HepG2 (cell line): ENCODE results near the gene SSBP4. TPM values are rescaled to one million over a fixed set of nuclear protein-coding genes. Genes with fewer than 3 reads are reported as not detected.

Source experiments
- ADNP ChIP-seq: sonication (generic); formaldehyde crosslinking; IDR thresholded peaks from 2 replicates; pipeline ENCODE4 v1.4.0; 2020; ENCODE audit warnings: missing genetic modification reagents
- CBX1 ChIP-seq: IDR thresholded peaks from one replicate; pipeline ENCODE4 v1.6.1; 2016; ENCODE audit warnings: antibody characterized with exemption, low read depth
- CTCF ChIP-seq: sonication (generic); formaldehyde crosslinking; IDR thresholded peaks from 2 replicates; pipeline ENCODE4 v1.5.0; 2020; ENCODE audit warnings: mild to moderate bottlenecking, missing genetic modification reagents, moderate library complexity
- EEA1 ChIP-seq: sonication (generic); formaldehyde crosslinking; IDR thresholded peaks from 2 replicates; pipeline ENCODE4 v1.5.1; 2020; ENCODE audit warnings: mild to moderate bottlenecking, missing genetic modification reagents, borderline replicate concordance
- FOXP4 ChIP-seq: sonication (generic); formaldehyde crosslinking; IDR thresholded peaks from 2 replicates; pipeline ENCODE4 v1.4.0; 2020; ENCODE audit warnings: missing genetic modification reagents
- HIC2 ChIP-seq: sonication (generic); formaldehyde crosslinking; IDR thresholded peaks from 2 replicates; pipeline ENCODE4 v1.9.0; 2022; ENCODE audit warnings: low read depth, missing genetic modification reagents
- NFRKB ChIP-seq: fragments of 450-650 bp; IDR thresholded peaks from 2 replicates; pipeline ENCODE4 v1.6.1; 2017
- NR2C2 ChIP-seq: sonication (generic); formaldehyde crosslinking; IDR thresholded peaks from 2 replicates; pipeline ENCODE4 v1.4.0; 2020; ENCODE audit warnings: missing genetic modification reagents, mild to moderate bottlenecking, moderate library complexity, borderline replicate concordance
- SOX5 ChIP-seq: IDR thresholded peaks from 2 replicates; pipeline ENCODE4 v1.6.1; 2016; ENCODE audit warnings: borderline replicate concordance
- STAG1 ChIP-seq: sonication (generic); formaldehyde crosslinking; IDR thresholded peaks from 2 replicates; pipeline ENCODE4 v1.4.0; 2020; ENCODE audit warnings: missing genetic modification reagents
- TFE3 ChIP-seq: IDR thresholded peaks from 2 replicates; pipeline ENCODE4 v1.6.1; 2016
- TOPORS ChIP-seq: sonication (generic); formaldehyde crosslinking; IDR thresholded peaks from 2 replicates; pipeline ENCODE4 v1.8.0; 2023; ENCODE audit warnings: mild to moderate bottlenecking, missing genetic modification reagents
- TP53 ChIP-seq: sonication (generic); formaldehyde crosslinking; conservative IDR thresholded peaks from 2 replicates; pipeline ENCODE4 v1.4.0; 2020; ENCODE audit warnings: missing genetic modification reagents
- ZBTB43 ChIP-seq: sonication (generic); formaldehyde crosslinking; conservative IDR thresholded peaks from 2 replicates; pipeline ENCODE4 v1.4.0; 2020; ENCODE audit warnings: missing genetic modification reagents
- ZFP82 ChIP-seq: sonication (generic); formaldehyde crosslinking; IDR thresholded peaks from 2 replicates; pipeline ENCODE4 v1.5.1; 2020; ENCODE audit warnings: mild to moderate bottlenecking, missing genetic modification reagents, borderline replicate concordance
- ZNF382 ChIP-seq: sonication (generic); formaldehyde crosslinking; IDR thresholded peaks from 2 replicates; pipeline ENCODE4 v1.5.0; 2020; ENCODE audit warnings: missing genetic modification reagents, mild to moderate bottlenecking, borderline replicate concordance
- ZNF577 ChIP-seq: sonication (generic); formaldehyde crosslinking; IDR thresholded peaks from 2 replicates; pipeline ENCODE4 v1.4.0; 2020; ENCODE audit warnings: mild to moderate bottlenecking, low read depth, missing genetic modification reagents, borderline replicate concordance
- ZNF800 ChIP-seq: sonication (generic); formaldehyde crosslinking; IDR thresholded peaks from 2 replicates; pipeline ENCODE4 v1.4.0; 2020; ENCODE audit warnings: missing genetic modification reagents
- polyA plus RNA-seq, 8 experiments: library from polyadenylated mRNA; depleted of rRNA in 3 of 8; stranded (reverse) in 7 of 8; unstranded in 1 of 8; fragments of >200 nt; fragmentation: Illumina TruSeq in 4 of 8; extraction: Trizol in 4 of 8; gene quantifications; 2 replicates each; pipeline versions ENCODE4 v1.2.1 to v1.2.3, GENCODE V29; 2011 to 2016; ENCODE audit warnings: low read depth in 4 of 8, missing spikeins in 1 of 8, mixed read lengths in 1 of 8; ENCODE audit not compliant: insufficient read depth in 1 of 8
- total RNA-seq, 5 experiments: library from RNA; depleted of rRNA; stranded (reverse); fragments of >200 nt; fragmentation: Illumina TruSeq; extraction: Trizol; gene quantifications; 2 replicates each; pipeline ENCODE4 v1.2.3, GENCODE V29; 2016; ENCODE audit warnings: low read depth in 1 of 5

The SSBP4 gene
- total and polyA plus RNA-seq, 2 of the 13 experiments (the other 11 are each of a cell fraction or from before 2014, with no cell fraction given) = 20.8 to 39.5 TPM

- TF ChIP-seq ZNF800 (CRISPR knock-in tag) (no peak), NR2C2 (CRISPR knock-in tag) (peak; percentile 88), FOXP4 (CRISPR knock-in tag) (peak; percentile 88), CTCF (0 out of 2 replicates have a peak, but pooled peaks have one; percentile 21), SOX5 (CRISPR knock-in tag) (peak; percentile 80; the same call in 1 of the 2 replicates), TP53 (CRISPR knock-in tag) (no peak), CBX1 (peak; percentile 55), ZNF577 (CRISPR knock-in tag) (no peak), ZBTB43 (CRISPR knock-in tag) (0 out of 2 replicates have a peak, but pooled peaks have one; percentile 30), TFE3 (peak; percentile 95), HIC2 (peak; percentile 68; the same call in 1 of the 2 replicates), ZNF382 (CRISPR knock-in tag) (no peak), EEA1 (CRISPR knock-in tag) (no peak), ADNP (CRISPR knock-in tag) (no peak), ZFP82 (CRISPR knock-in tag) (peak; percentile 71; the same call in 1 of the 2 replicates), STAG1 (0 out of 2 replicates have a peak, but pooled peaks have one; percentile 15), NFRKB (no peak), TOPORS (CRISPR knock-in tag) (no peak)
Measured at GRCh38 chr19:18478545-18479311, 59.5 kb downstream of the SSBP4 start (continued).
